Esophagus squamous epithelium (tissue), 4 donors: Measurements from ENCODE around the gene FLVCR2.

ENCODE experiments used
- POLR2A ChIP-seq, 4 donors: fragments of 450-650 bp; IDR thresholded peaks; one replicate each; pipeline ENCODE4 v1.6.1; 2017; ENCODE audit warnings: antibody characterized with exemption in 4 of 4, mild to moderate bottlenecking in 4 of 4, moderate library complexity in 3 of 4
- TF ChIP-seq, protein P1 (sequence below), 6 experiments: fragments of 450-650 bp in 4 of 6; fragments of 200-600 bp in 2 of 6; sonication (generic) in 2 of 6; IDR thresholded peaks; one replicate each; pipeline ENCODE4 v1.5.1; 2016 to 2019; ENCODE audit warnings: antibody characterized with exemption in 6 of 6, mild to moderate bottlenecking in 4 of 6, moderate library complexity in 4 of 6

- TF ChIP-seq, protein P1, sequence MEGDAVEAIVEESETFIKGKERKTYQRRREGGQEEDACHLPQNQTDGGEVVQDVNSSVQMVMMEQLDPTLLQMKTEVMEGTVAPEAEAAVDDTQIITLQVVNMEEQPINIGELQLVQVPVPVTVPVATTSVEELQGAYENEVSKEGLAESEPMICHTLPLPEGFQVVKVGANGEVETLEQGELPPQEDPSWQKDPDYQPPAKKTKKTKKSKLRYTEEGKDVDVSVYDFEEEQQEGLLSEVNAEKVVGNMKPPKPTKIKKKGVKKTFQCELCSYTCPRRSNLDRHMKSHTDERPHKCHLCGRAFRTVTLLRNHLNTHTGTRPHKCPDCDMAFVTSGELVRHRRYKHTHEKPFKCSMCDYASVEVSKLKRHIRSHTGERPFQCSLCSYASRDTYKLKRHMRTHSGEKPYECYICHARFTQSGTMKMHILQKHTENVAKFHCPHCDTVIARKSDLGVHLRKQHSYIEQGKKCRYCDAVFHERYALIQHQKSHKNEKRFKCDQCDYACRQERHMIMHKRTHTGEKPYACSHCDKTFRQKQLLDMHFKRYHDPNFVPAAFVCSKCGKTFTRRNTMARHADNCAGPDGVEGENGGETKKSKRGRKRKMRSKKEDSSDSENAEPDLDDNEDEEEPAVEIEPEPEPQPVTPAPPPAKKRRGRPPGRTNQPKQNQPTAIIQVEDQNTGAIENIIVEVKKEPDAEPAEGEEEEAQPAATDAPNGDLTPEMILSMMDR (IDR thresholded peaks at IDR 0.05) = no peak
- no peak for TF ChIP-seq POLR2A (IDR thresholded peaks at IDR 0.05)
These were observed 48.0 kb downstream of the FLVCR2 start for GRCh38 chr14:75626396-75626795.
